ENCODE data around the gene CRYBB3. TPM values are rescaled to one million over a fixed set of nuclear protein-coding genes. Genes with fewer than 3 reads are reported as not detected.

CRYBB3 gene
- total RNA-seq, 4 donors from 2014 or later: not detected

GRCh38 chr22:25183949-25184619, 15.6 kb upstream of the CRYBB3 start:
- intact Hi-C loops (cut with DNase I): no loop called here
- no peak overlapping the region for H3K4me3 ChIP-seq
- no peak for DNase-seq (ENCODE audit: extremely low spot score)
- H3K36me3 ChIP-seq: peaks cover 20 to 78% (median 46%) of the 10 kb centered on the region in 4 donors
- H3K9me3 ChIP-seq: peaks cover 0 to 10% (median 2%) of the 10 kb centered on the region in 4 donors
- no peak for TF ChIP-seq POLR2A (IDR thresholded peaks at IDR 0.05; ENCODE audit: low read depth)
- no peak for TF ChIP-seq CTCF (IDR thresholded peaks at IDR 0.05)
- no peak for TF ChIP-seq EP300 (IDR thresholded peaks at IDR 0.05)
- TF ChIP-seq POLR2AphosphoS5 (IDR thresholded peaks at IDR 0.05): no peak
- WGBS: 94% methylated on average over 10 of the region's 12 CpGs
- H3K27ac ChIP-seq (replicated peaks in 1 of 4): no peak overlapping the region
- H3K4me1 ChIP-seq: no peaks in the 10 kb centered on the region
- H3K27me3 ChIP-seq: no peaks in the 10 kb centered on the region

GRCh38 chr22:25186140-25186539, 13.5 kb upstream of the CRYBB3 start:
- intact Hi-C loops (cut with DNase I): no loop called here
- H3K4me1 ChIP-seq: no peaks in the 10 kb centered on the region
- no peak for DNase-seq (ENCODE audit: extremely low spot score)
- H3K9me3 ChIP-seq: no peaks in the 10 kb centered on the region
- WGBS: 83% methylated on average over 3 of the region's 3 CpGs
- H3K36me3 ChIP-seq: peaks cover 26 to 85% (median 50%) of the 10 kb centered on the region in 4 donors
- no peak overlapping the region for H3K27ac ChIP-seq (replicated peaks in 1 of 4)
- H3K27me3 ChIP-seq: no peaks in the 10 kb centered on the region
- no peak overlapping the region for H3K4me3 ChIP-seq
- no peak for TF ChIP-seq POLR2AphosphoS5 (IDR thresholded peaks at IDR 0.05)
- no peak for TF ChIP-seq EP300 (IDR thresholded peaks at IDR 0.05)
- TF ChIP-seq CTCF (IDR thresholded peaks at IDR 0.05): no peak
- no peak for TF ChIP-seq POLR2A (IDR thresholded peaks at IDR 0.05; ENCODE audit: low read depth)

GRCh38 chr22:25187469-25187868, 12.2 kb upstream of the CRYBB3 start:
- WGBS: 87% methylated on average over 6 of the region's 6 CpGs
- no peak for DNase-seq (ENCODE audit: extremely low spot score)
- no peak overlapping the region for H3K4me3 ChIP-seq
- no peak for TF ChIP-seq EP300 (IDR thresholded peaks at IDR 0.05)
- TF ChIP-seq CTCF (IDR thresholded peaks at IDR 0.05): no peak
- TF ChIP-seq POLR2A (IDR thresholded peaks at IDR 0.05; ENCODE audit: low read depth): no peak
- TF ChIP-seq POLR2AphosphoS5 (IDR thresholded peaks at IDR 0.05): no peak
- intact Hi-C loops (cut with DNase I): no loop called here
- H3K27ac ChIP-seq (replicated peaks in 1 of 4): no peak overlapping the region
- H3K27me3 ChIP-seq: no peaks in the 10 kb centered on the region
- peaks cover 29 to 88% (median 55%) of the 10 kb centered on the region in 4 donors for H3K36me3 ChIP-seq
- H3K9me3 ChIP-seq: no peaks in the 10 kb centered on the region
- H3K4me1 ChIP-seq: no peaks in the 10 kb centered on the region

- intact Hi-C loops (cut with DNase I): no loop called here
Measured at GRCh38 chr22:25192406-25192805, 7.3 kb upstream of the CRYBB3 start.

More at GRCh38 chr22:25192406-25192805, 7.3 kb upstream of the CRYBB3 start:
- H3K9me3 ChIP-seq: no peaks in the 10 kb centered on the region
- WGBS: 84% methylated on average over 12 of the region's 12 CpGs
- no peak for DNase-seq (ENCODE audit: extremely low spot score)
- TF ChIP-seq POLR2A (IDR thresholded peaks at IDR 0.05; ENCODE audit: low read depth) (no peak), POLR2AphosphoS5 (IDR thresholded peaks at IDR 0.05) (no peak), EP300 (IDR thresholded peaks at IDR 0.05) (no peak), CTCF (IDR thresholded peaks at IDR 0.05) (no peak)
- H3K4me3 ChIP-seq: no peak overlapping the region
- peaks cover 13 to 89% (median 63%) of the 10 kb centered on the region in 4 donors for H3K36me3 ChIP-seq
- H3K27ac ChIP-seq (replicated peaks in 1 of 4): no peak overlapping the region
- H3K27me3 ChIP-seq: no peaks in the 10 kb centered on the region
- no peaks in the 10 kb centered on the region for H3K4me1 ChIP-seq

Data from esophagus muscularis mucosa (tissue), 4 donors.